ENCODE measurements around the gene SLC25A23.
"Not testable (repeated sequence)": the region's sequence is repeated elsewhere in the genome, so short reads cannot be mapped to it uniquely, and the experiment has no call there.

SLC25A23 gene

GRCh38 chr19:6428692-6429418 is 30.7 kb downstream of the SLC25A23 start:
- not testable (repeated sequence) for H3K9me3 Mint-ChIP-seq; H3K36me3 Mint-ChIP-seq (ENCODE audit: low read depth); DNase-seq; H3K4me1 Mint-ChIP-seq (ENCODE audit: low read depth); H3K27ac Mint-ChIP-seq; H3K27me3 Mint-ChIP-seq; H3K4me3 Mint-ChIP-seq

DNA sequence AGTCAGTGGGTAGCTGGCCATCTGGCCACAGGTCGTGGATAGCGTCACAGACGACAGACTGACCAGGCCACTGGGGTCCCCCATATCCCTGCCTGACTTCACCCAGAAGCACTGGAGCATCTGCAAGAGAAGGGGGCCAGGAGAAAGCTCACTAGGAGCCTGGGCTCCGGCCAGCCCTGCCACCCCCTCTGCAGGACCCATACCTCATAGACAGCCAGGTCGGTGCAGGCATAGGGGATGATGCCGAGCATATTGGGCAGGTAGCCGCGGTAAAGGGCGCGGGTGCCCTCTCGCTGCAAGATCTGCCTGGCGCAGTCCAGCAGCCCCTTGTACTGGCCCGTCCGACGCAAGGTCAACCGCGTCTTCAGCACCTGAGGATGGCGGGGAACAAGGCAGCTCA is 32.5 kb downstream of the SLC25A23 start:
- H3K4me3 Mint-ChIP-seq: no peak overlapping the region
- no peak for DNase-seq
- H3K27me3 Mint-ChIP-seq: no peaks in the 10 kb centered on the region
- H3K9me3 Mint-ChIP-seq: peaks cover 4% of the 10 kb centered on the region
- H3K27ac Mint-ChIP-seq: no peak overlapping the region
- H3K4me1 Mint-ChIP-seq (ENCODE audit: low read depth): peaks cover 22% of the 10 kb centered on the region
- peaks cover 22% of the 10 kb centered on the region for H3K36me3 Mint-ChIP-seq (ENCODE audit: low read depth)

- Mint-ChIP-seq H3K4me1 (ENCODE audit: low read depth) (peaks cover 31% of the 10 kb centered on the region), H3K27me3 (no peaks in the 10 kb centered on the region), H3K27ac (peak overlapping the region; percentile 93), H3K4me3 (peak overlapping the region; percentile 80), H3K36me3 (ENCODE audit: low read depth) (peaks cover 34% of the 10 kb centered on the region), H3K9me3 (peaks cover 4% of the 10 kb centered on the region)
- no peak for DNase-seq
Observed at GRCh38 chr19:6425732-6426620, 33.6 kb downstream of the SLC25A23 start.

DNA sequence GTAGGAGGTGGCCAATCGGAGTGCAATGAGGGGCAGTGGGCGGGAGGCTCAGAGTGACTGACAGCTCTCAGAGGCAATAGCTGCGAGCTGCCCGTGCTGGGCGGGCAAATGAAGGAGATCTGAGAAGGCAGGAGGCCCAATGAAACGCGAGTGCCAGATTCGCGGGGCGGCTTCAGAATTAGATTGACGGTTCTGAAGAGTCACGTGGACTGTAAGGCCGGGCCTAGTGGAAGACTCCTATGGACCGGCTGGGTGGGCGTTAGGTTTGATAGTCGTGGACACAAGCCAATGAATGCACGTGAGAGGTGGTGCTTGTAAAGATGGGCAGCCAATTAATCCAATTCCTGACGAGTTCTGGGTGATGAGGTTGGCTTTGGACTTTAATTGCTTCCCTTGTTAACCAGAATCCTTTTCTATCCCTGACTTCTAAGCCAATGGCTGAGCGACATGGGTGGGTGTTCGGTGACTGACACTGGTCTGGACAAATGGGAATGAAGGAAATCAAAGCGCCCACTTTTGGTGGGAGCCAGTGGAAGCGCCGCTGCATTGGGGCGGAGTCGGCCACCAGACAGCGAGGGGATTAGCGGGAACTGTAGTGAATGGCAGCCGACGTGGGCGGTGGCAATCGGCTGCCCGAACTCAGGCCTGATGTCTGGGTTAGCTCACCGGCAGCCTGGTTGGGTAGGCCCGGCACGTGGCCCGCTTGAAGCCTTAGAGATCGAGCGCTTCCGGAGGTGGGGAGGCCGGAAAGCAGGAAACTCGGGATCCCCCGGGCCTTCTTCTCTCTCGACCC is 34.5 kb downstream of the SLC25A23 start:
- H3K36me3 Mint-ChIP-seq (ENCODE audit: low read depth): peaks cover 42% of the 10 kb centered on the region
- H3K4me3 Mint-ChIP-seq: peak overlapping the region; percentile 80
- DNase-seq: peak; percentile 98
- H3K27ac Mint-ChIP-seq: peak overlapping the region; percentile 93
- no peaks in the 10 kb centered on the region for H3K27me3 Mint-ChIP-seq
- H3K4me1 Mint-ChIP-seq (ENCODE audit: low read depth): peaks cover 36% of the 10 kb centered on the region
- H3K9me3 Mint-ChIP-seq: peaks cover 4% of the 10 kb centered on the region

DNA sequence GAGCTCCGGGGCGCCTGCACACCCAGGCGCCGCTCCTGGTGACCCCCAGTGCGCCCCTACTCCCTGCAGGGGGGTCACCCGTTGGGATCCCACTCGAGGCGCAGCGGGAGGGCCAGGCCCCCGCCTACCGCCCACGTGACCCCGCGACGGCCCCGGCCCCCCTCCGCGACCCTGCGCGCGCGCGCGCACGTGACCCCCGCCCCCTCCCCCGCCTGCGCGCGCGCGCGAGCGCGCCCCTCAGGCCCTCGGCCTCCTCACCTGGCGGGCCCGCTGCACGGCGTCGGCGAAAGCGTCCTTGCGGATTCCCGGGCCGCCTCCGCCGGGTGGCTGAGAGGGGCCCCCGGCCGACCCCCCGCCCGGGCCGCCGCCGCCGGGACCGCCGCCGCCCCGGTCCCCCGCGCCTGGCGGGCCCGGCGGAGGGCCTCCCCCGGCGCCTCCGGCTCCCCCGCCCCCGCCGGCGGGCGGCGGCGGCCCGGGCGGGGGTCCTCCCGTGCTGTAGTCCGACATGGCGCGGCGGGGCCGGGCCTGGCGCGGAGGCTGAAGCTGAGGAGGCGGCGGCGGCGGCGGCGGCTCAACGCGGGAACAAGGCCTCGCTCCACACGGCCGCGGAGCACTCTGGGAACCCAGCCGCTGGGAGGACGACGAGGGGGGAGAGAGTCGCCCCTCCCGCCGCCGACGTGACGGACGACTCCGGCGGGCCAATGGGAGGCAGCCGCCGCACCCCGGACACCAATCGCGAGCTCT is 35.2 kb downstream of the SLC25A23 start, which contains the start of gene KHSRP:
Gene KHSRP (minus strand): TSS at position 617 of the 744 bp plus-strand sequence. CDS start 110 bp downstream, at position 507.
- H3K9me3 Mint-ChIP-seq: peaks cover 4% of the 10 kb centered on the region
- DNase-seq: peak; percentile 62
- peaks cover 50% of the 10 kb centered on the region for H3K36me3 Mint-ChIP-seq (ENCODE audit: low read depth)
- H3K4me3 Mint-ChIP-seq: peak within 1 kb of the TSS; percentile 94
- H3K27me3 Mint-ChIP-seq: no peaks in the 10 kb centered on the region
- peak within 1 kb of the TSS; percentile 93 for H3K27ac Mint-ChIP-seq
- H3K4me1 Mint-ChIP-seq (ENCODE audit: low read depth): peaks cover 36% of the 10 kb centered on the region

DNA sequence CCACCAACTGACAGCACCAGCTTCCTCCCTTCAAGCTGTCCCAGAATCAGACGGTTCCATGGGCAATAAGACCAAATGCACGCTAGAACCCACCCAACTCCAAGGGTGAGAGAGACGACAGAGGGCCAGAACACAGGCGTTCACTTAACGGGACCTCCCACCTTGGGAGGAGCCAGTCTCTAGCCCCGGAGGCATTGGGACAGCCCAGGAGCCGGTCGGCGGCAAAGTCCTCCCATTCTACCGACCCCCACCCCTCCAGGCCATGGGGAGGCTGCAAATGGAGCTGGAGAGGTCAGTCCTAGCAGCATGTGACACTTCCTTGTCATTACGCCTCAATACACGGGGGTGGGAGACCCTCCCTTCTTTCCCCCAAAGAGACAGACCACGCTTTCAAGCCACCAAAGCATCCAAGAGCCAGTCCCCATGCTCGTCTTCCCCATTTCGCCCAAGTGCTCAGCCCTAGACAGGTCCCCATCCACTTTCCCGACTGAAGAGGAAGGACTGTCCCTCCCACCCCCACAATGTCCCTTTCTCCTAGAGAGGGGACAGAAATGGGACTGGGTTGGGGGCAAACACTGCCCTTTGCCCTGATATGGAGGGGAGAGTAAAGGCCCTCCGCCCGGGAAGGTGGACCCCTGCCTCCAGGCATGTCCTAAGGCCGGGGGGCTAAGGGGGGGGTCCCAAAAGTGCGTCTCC is 35.9 kb downstream of the SLC25A23 start:
- DNase-seq: peak; percentile 59
- H3K4me1 Mint-ChIP-seq (ENCODE audit: low read depth): peaks cover 36% of the 10 kb centered on the region
- peaks cover 4% of the 10 kb centered on the region for H3K9me3 Mint-ChIP-seq
- H3K36me3 Mint-ChIP-seq (ENCODE audit: low read depth): peaks cover 57% of the 10 kb centered on the region
- peak overlapping the region; percentile 92 for H3K27ac Mint-ChIP-seq
- no peaks in the 10 kb centered on the region for H3K27me3 Mint-ChIP-seq
- peak overlapping the region; percentile 94 for H3K4me3 Mint-ChIP-seq

DNA sequence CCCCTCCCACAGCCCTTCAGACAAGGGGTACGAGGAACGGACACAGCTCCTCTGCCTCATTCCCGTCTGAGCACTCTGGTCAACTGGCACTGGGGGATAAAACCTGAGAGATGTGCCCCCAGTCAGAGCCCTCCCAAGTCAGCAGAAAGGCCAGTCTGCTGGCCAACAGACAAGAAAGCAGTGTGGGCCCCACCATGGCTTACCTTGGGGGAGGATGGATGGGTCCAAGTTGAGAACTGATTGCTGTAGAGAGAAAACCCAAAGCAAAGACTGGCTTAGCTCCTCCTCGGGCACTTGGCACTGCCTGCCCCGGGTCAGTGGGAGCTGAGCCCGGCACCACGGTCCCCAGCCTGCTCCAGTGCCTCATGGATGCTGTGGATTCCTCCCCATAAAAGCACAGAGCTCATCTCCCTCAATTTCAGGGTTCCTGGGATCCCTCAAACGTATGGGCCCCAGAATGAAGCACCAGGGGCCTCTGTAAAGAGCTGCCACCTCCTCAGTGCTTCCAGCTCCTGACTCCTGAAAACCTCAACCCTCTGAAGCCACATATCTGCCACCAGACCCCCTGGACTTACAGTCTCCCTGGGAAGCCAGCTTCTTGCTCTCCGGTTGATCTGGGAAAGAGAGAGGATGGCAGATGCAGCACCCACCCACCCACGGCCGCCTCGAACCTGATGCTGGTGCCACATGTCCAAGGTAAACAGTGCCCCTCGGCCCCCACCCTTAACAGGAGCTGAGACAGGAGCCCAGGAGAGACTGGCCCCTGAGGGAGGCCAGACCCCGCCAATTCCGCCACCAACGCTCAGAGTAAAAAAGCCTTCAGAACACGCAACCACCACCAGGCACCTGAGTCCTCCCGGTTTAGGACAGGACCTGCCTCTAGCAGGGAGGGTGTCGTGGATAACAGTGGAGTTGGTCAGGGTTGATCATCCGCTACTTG is 38.2 kb downstream of the SLC25A23 start:
- H3K27me3 Mint-ChIP-seq: no peaks in the 10 kb centered on the region
- no peak for DNase-seq
- peaks cover 79% of the 10 kb centered on the region for H3K36me3 Mint-ChIP-seq (ENCODE audit: low read depth)
- peaks cover 4% of the 10 kb centered on the region for H3K9me3 Mint-ChIP-seq
- peak overlapping the region; percentile 94 for H3K4me3 Mint-ChIP-seq
- peak overlapping the region; percentile 92 for H3K27ac Mint-ChIP-seq
- peaks cover 36% of the 10 kb centered on the region for H3K4me1 Mint-ChIP-seq (ENCODE audit: low read depth)

DNA sequence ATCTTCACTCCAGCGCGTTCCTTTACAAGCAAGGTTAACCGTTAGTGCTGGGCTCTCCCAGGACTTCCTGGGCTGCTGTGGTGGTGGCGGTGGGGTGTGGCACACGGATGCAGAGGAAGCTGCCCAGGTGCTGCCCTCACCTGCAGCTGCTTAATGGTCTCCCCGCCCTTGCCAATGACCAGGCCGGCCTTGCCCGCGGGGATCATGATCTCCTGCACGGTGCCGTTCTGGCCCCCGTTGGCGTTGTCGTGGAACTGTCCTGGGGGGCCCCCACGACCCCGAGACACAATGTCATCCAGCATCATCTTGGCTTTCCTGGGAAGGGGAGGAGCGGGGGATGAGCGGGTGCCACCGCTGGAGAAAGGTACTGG is 41.0 kb downstream of the SLC25A23 start:
- H3K4me1 Mint-ChIP-seq (ENCODE audit: low read depth): peaks cover 27% of the 10 kb centered on the region
- no peak overlapping the region for H3K4me3 Mint-ChIP-seq
- peaks cover 96% of the 10 kb centered on the region for H3K36me3 Mint-ChIP-seq (ENCODE audit: low read depth)
- no peaks in the 10 kb centered on the region for H3K27me3 Mint-ChIP-seq
- H3K9me3 Mint-ChIP-seq: no peaks in the 10 kb centered on the region
- no peak for DNase-seq
- no peak overlapping the region for H3K27ac Mint-ChIP-seq

DNA sequence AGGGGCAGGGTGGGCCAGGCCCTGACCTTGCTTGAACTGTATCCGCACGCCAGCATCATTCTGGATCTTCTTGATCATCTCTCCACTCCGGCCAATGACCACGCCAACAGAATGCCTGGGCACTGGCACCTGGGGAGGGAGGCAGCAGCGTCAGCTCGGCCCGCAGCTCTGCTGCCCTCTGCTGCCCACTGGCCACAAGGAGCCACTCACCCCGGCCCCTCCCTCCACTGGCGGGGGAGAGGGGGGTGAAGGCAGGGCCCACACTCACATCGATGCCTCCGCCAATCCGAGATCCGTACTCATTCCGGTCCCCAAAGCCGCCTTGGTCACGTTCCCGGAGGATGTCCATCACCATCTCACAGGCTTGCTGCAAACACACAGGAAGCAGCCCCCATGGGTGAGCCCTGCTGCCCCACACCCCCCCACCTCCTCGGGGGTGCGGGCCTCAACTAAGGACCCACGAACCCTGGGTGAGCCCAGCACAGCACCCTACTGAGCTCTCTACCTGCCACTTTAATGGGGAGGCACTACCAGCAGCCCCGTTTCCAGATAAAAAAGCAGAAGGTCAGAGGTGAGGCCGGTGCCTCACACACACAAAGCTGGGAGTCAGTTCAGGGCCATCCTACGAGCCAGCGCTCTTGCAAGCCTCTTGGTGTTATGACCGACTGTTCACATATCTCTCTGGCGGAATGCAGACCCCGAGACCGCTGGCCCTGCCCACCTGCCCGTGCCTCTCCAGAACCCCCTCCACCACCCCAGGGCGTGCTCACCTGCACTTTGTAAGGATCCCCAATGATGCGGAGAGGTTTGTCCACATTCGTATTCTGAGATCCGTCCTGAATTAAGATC is 41.7 kb downstream of the SLC25A23 start:
- no peak for DNase-seq
- H3K36me3 Mint-ChIP-seq (ENCODE audit: low read depth): peaks cover 95% of the 10 kb centered on the region
- no peak overlapping the region for H3K4me3 Mint-ChIP-seq

GRCh38 chr19:6416658-6417405 is 42.8 kb downstream of the SLC25A23 start:
- H3K4me3 Mint-ChIP-seq: no peak overlapping the region
- no peaks in the 10 kb centered on the region for H3K9me3 Mint-ChIP-seq
- H3K27ac Mint-ChIP-seq: no peak overlapping the region
- no peaks in the 10 kb centered on the region for H3K27me3 Mint-ChIP-seq
- peaks cover 90% of the 10 kb centered on the region for H3K36me3 Mint-ChIP-seq (ENCODE audit: low read depth)
- H3K4me1 Mint-ChIP-seq (ENCODE audit: low read depth): peaks cover 10% of the 10 kb centered on the region
- DNase-seq: no peak

More for the DNA sequence above, 41.7 kb downstream of the SLC25A23 start:
- Mint-ChIP-seq H3K27ac (no peak overlapping the region), H3K27me3 (no peaks in the 10 kb centered on the region), H3K4me1 (ENCODE audit: low read depth) (peaks cover 22% of the 10 kb centered on the region), H3K9me3 (no peaks in the 10 kb centered on the region)

- DNase-seq: no peak
- H3K4me1 Mint-ChIP-seq (ENCODE audit: low read depth): peaks cover 2% of the 10 kb centered on the region
- H3K27ac Mint-ChIP-seq: no peak overlapping the region
- H3K9me3 Mint-ChIP-seq: no peaks in the 10 kb centered on the region
- H3K36me3 Mint-ChIP-seq (ENCODE audit: low read depth): peaks cover 79% of the 10 kb centered on the region
- no peaks in the 10 kb centered on the region for H3K27me3 Mint-ChIP-seq
- H3K4me3 Mint-ChIP-seq: no peak overlapping the region
Observed at GRCh38 chr19:6415591-6416190, 43.9 kb downstream of the SLC25A23 start.

Data from activated T-cell treated with anti-CD3 and anti-CD28 coated beads, Interleukin-2, amount 50 U/mL, for 24 hours (primary cell).